ENCODE measurements around the gene ACTL10.

GRCh38 chr20:33709398-33709797 lies 42.7 kb downstream of the ACTL10 start:
- TF ChIP-seq ZFX (IDR thresholded peaks at IDR 0.05): no peak
- TF ChIP-seq, protein P1, sequence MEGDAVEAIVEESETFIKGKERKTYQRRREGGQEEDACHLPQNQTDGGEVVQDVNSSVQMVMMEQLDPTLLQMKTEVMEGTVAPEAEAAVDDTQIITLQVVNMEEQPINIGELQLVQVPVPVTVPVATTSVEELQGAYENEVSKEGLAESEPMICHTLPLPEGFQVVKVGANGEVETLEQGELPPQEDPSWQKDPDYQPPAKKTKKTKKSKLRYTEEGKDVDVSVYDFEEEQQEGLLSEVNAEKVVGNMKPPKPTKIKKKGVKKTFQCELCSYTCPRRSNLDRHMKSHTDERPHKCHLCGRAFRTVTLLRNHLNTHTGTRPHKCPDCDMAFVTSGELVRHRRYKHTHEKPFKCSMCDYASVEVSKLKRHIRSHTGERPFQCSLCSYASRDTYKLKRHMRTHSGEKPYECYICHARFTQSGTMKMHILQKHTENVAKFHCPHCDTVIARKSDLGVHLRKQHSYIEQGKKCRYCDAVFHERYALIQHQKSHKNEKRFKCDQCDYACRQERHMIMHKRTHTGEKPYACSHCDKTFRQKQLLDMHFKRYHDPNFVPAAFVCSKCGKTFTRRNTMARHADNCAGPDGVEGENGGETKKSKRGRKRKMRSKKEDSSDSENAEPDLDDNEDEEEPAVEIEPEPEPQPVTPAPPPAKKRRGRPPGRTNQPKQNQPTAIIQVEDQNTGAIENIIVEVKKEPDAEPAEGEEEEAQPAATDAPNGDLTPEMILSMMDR (conservative IDR thresholded peaks at IDR 0.05): no peak

Measured in C4-2B (cell line).